Activated T-helper 17 cell treated with anti-CD3 and anti-CD28 coated beads, Interleukin-2, amount 50 U/mL, for 72 hours (primary cell): ENCODE data around the gene FAM117B. TPM values are rescaled to one million over a fixed set of nuclear protein-coding genes. Genes with fewer than 3 reads are reported as not detected.
"Not testable (repeated sequence)": the region's sequence is repeated elsewhere in the genome, so short reads cannot be mapped to it uniquely, and the experiment has no call there.

Experiments used
- ATAC-seq: fragments of 150-1000 bp; cut with Tn5 transposase; replicated peaks from 2 replicates; pipeline ENCODE4 v1.10.0; 2021; ENCODE audit warnings: mild to moderate bottlenecking, moderate library complexity
- H3K27ac Mint-ChIP-seq: one replicate; pipeline ENCODE4 v1.8.0; 2022; ENCODE audit warnings: mixed read lengths
- H3K27me3 Mint-ChIP-seq: one replicate; pipeline ENCODE4 v1.8.0; 2022; ENCODE audit warnings: mixed read lengths
- H3K36me3 Mint-ChIP-seq: one replicate; pipeline ENCODE4 v1.8.0; 2022; ENCODE audit warnings: low read depth, mild to moderate bottlenecking, mixed read lengths
- H3K4me1 Mint-ChIP-seq: one replicate; pipeline ENCODE4 v1.8.0; 2022; ENCODE audit warnings: mixed read lengths
- H3K4me3 Mint-ChIP-seq: one replicate; pipeline ENCODE4 v1.8.0; 2022; ENCODE audit warnings: mild to moderate bottlenecking, mixed read lengths
- H3K9me3 Mint-ChIP-seq: one replicate; pipeline ENCODE4 v1.8.0; 2022; ENCODE audit warnings: mixed read lengths
- total RNA-seq, 2 donors: library from RNA; stranded (reverse); gene quantifications; one replicate each; pipeline ENCODE4 v1.2.3, GENCODE V29; 2022

FAM117B gene
- total RNA-seq, 2 donors from 2014 or later: 5.6 to 26.1 TPM

- Mint-ChIP-seq H3K9me3 (no peaks in the 10 kb centered on the region), H3K27ac (no peak overlapping the region), H3K4me1 (peaks cover 5% of the 10 kb centered on the region), H3K4me3 (no peak overlapping the region), H3K27me3 (no peaks in the 10 kb centered on the region), H3K36me3 (peaks cover 61% of the 10 kb centered on the region)
- no peak for ATAC-seq
Measured at GRCh38 chr2:202771741-202772460, 137.1 kb downstream of the FAM117B start.

- H3K4me1 Mint-ChIP-seq: no peaks in the 10 kb centered on the region
- H3K4me3 Mint-ChIP-seq: no peak overlapping the region
- H3K27me3 Mint-ChIP-seq: no peaks in the 10 kb centered on the region
- no peak for ATAC-seq
- H3K9me3 Mint-ChIP-seq: no peaks in the 10 kb centered on the region
- H3K27ac Mint-ChIP-seq: no peak overlapping the region
- H3K36me3 Mint-ChIP-seq: peaks cover 66% of the 10 kb centered on the region
Measured at GRCh38 chr2:202773301-202773973, 138.7 kb downstream of the FAM117B start.

GRCh38 chr2:202774104-202774503 lies 139.3 kb downstream of the FAM117B start:
- ATAC-seq: no peak
- H3K4me3 Mint-ChIP-seq: no peak overlapping the region
- no peaks in the 10 kb centered on the region for H3K9me3 Mint-ChIP-seq
- peaks cover 72% of the 10 kb centered on the region for H3K36me3 Mint-ChIP-seq
- no peaks in the 10 kb centered on the region for H3K4me1 Mint-ChIP-seq
- H3K27ac Mint-ChIP-seq: no peak overlapping the region
- no peaks in the 10 kb centered on the region for H3K27me3 Mint-ChIP-seq

- Mint-ChIP-seq H3K4me3 (no peak overlapping the region), H3K27me3 (no peaks in the 10 kb centered on the region), H3K36me3 (peaks cover 63% of the 10 kb centered on the region), H3K27ac (no peak overlapping the region), H3K4me1 (peaks cover 9% of the 10 kb centered on the region), H3K9me3 (no peaks in the 10 kb centered on the region)
- ATAC-seq: no peak
Measured at GRCh38 chr2:202778217-202778616, 143.4 kb downstream of the FAM117B start.

GRCh38 chr2:202780514-202781021 lies 145.8 kb downstream of the FAM117B start:
- Mint-ChIP-seq H3K9me3 (no peaks in the 10 kb centered on the region), H3K27ac (peak overlapping the region; percentile 60), H3K4me3 (no peak overlapping the region), H3K36me3 (peaks cover 58% of the 10 kb centered on the region), H3K4me1 (peaks cover 9% of the 10 kb centered on the region), H3K27me3 (no peaks in the 10 kb centered on the region)
- peak; percentile 96 for ATAC-seq

- Mint-ChIP-seq H3K4me3 (no peak overlapping the region), H3K36me3 (peaks cover 71% of the 10 kb centered on the region), H3K9me3 (no peaks in the 10 kb centered on the region), H3K4me1 (peaks cover 9% of the 10 kb centered on the region), H3K27me3 (no peaks in the 10 kb centered on the region), H3K27ac (no peak overlapping the region)
- no peak for ATAC-seq
Measured at GRCh38 chr2:202782940-202783558, 148.3 kb downstream of the FAM117B start.

- H3K27me3 Mint-ChIP-seq: no peaks in the 10 kb centered on the region
- H3K27ac Mint-ChIP-seq: no peak overlapping the region
- H3K9me3 Mint-ChIP-seq: no peaks in the 10 kb centered on the region
- no peak for ATAC-seq
- no peak overlapping the region for H3K4me3 Mint-ChIP-seq
- H3K4me1 Mint-ChIP-seq: no peaks in the 10 kb centered on the region
- H3K36me3 Mint-ChIP-seq: peaks cover 44% of the 10 kb centered on the region
Measured at GRCh38 chr2:202786842-202787241, 152.1 kb downstream of the FAM117B start.

- H3K4me3 Mint-ChIP-seq: no peak overlapping the region
- no peaks in the 10 kb centered on the region for H3K9me3 Mint-ChIP-seq
- no peak for ATAC-seq
- H3K36me3 Mint-ChIP-seq: peaks cover 21% of the 10 kb centered on the region
- H3K4me1 Mint-ChIP-seq: no peaks in the 10 kb centered on the region
- no peak overlapping the region for H3K27ac Mint-ChIP-seq
- no peaks in the 10 kb centered on the region for H3K27me3 Mint-ChIP-seq
Measured at GRCh38 chr2:202790676-202791075, 155.9 kb downstream of the FAM117B start.

- peaks cover 3% of the 10 kb centered on the region for H3K9me3 Mint-ChIP-seq
- no peaks in the 10 kb centered on the region for H3K4me1 Mint-ChIP-seq
- H3K36me3 Mint-ChIP-seq: peaks cover 30% of the 10 kb centered on the region
- no peaks in the 10 kb centered on the region for H3K27me3 Mint-ChIP-seq
- peak overlapping the region; percentile 58 for H3K27ac Mint-ChIP-seq
- no peak overlapping the region for H3K4me3 Mint-ChIP-seq
- ATAC-seq: no peak
Measured at GRCh38 chr2:202797944-202798343, 163.2 kb downstream of the FAM117B start.

GRCh38 chr2:202805911-202806310 lies 171.1 kb downstream of the FAM117B start:
- H3K4me3 Mint-ChIP-seq, H3K27me3 Mint-ChIP-seq, H3K4me1 Mint-ChIP-seq, H3K27ac Mint-ChIP-seq, H3K9me3 Mint-ChIP-seq, H3K36me3 Mint-ChIP-seq, ATAC-seq: not testable (repeated sequence)

- H3K4me1 Mint-ChIP-seq: not testable (repeated sequence)
Measured at GRCh38 chr2:202807431-202808138, 172.8 kb downstream of the FAM117B start.

GRCh38 chr2:202808754-202809153 lies 174.0 kb downstream of the FAM117B start:
- no peak overlapping the region for H3K27ac Mint-ChIP-seq
- no peak for ATAC-seq
- no peaks in the 10 kb centered on the region for H3K36me3 Mint-ChIP-seq
- peaks cover 10% of the 10 kb centered on the region for H3K9me3 Mint-ChIP-seq
- H3K4me1 Mint-ChIP-seq: no peaks in the 10 kb centered on the region
- no peak overlapping the region for H3K4me3 Mint-ChIP-seq
- no peaks in the 10 kb centered on the region for H3K27me3 Mint-ChIP-seq

More at GRCh38 chr2:202807431-202808138, 172.8 kb downstream of the FAM117B start:
- H3K9me3 Mint-ChIP-seq: peaks cover 10% of the 10 kb centered on the region
- H3K4me3 Mint-ChIP-seq, H3K27me3 Mint-ChIP-seq, H3K36me3 Mint-ChIP-seq, ATAC-seq, H3K27ac Mint-ChIP-seq: not testable (repeated sequence)

- Mint-ChIP-seq H3K36me3 (no peaks in the 10 kb centered on the region), H3K27me3 (no peaks in the 10 kb centered on the region), H3K4me3 (no peak overlapping the region), H3K4me1 (no peaks in the 10 kb centered on the region), H3K9me3 (peaks cover 10% of the 10 kb centered on the region), H3K27ac (no peak overlapping the region)
- ATAC-seq: no peak
Measured at GRCh38 chr2:202813387-202813786, 178.6 kb downstream of the FAM117B start.

- Mint-ChIP-seq H3K4me3 (no peak overlapping the region), H3K36me3 (no peaks in the 10 kb centered on the region), H3K27me3 (no peaks in the 10 kb centered on the region), H3K27ac (no peak overlapping the region), H3K9me3 (peaks cover 3% of the 10 kb centered on the region), H3K4me1 (no peaks in the 10 kb centered on the region)
- ATAC-seq: no peak
Measured at GRCh38 chr2:202814226-202814625, 179.5 kb downstream of the FAM117B start.
